ENCODE measurements around the gene PCYT2. TPM values are rescaled to one million over a fixed set of nuclear protein-coding genes. Genes with fewer than 3 reads are reported as not detected.

Gene PCYT2
- total RNA-seq, 1 experiment from 2014 or later, result 31.4 TPM

- TF ChIP-seq E2F4 (CRISPR knock-in tag; IDR thresholded peaks at IDR 0.05; ENCODE audit: borderline replicate concordance, low read depth), result no peak
These were observed 6.4 kb downstream of the PCYT2 start (continued) for GRCh38 chr17:81904600-81905423.

- POLR2A ChIA-PET, result no interaction called here
- CTCF ChIA-PET, result interaction anchor here (1.3 kb wide), 1 partner anchor 34 kb away, joined by 5 read pairs; no protein-coding TSS in a partner anchor
- Mint-ChIP-seq H3K4me3 (no peak overlapping the region), H3K9me3 (no peaks in the 10 kb centered on the region), H3K27ac (no peak overlapping the region), H3K36me3 (peaks cover 7% of the 10 kb centered on the region; the same call in 1 of the 2 replicates), H3K4me1 (no peaks in the 10 kb centered on the region), H3K27me3 (ENCODE audit: low read depth) (peaks cover 13% of the 10 kb centered on the region)
- no peak for TF ChIP-seq NFE2L1 (CRISPR knock-in tag; IDR thresholded peaks at IDR 0.05)
- ATAC-seq (no peak), DNase-seq (ENCODE audit: low spot score) (no peak)
These were observed 7.2 kb downstream of the PCYT2 start for GRCh38 chr17:81903896-81904599.

GRCh38 chr17:81903415-81903831 lies 7.8 kb downstream of the PCYT2 start:
- peaks cover 13% of the 10 kb centered on the region for H3K27me3 Mint-ChIP-seq (ENCODE audit: low read depth)
- no peak overlapping the region for H3K27ac Mint-ChIP-seq
- ChIA-PET POLR2A (no interaction called here), CTCF (interaction anchor here (0.8 to 1.3 kb wide), 2 partner anchors 11 to 34 kb away, joined by 3 to 5 read pairs; no protein-coding TSS in a partner anchor)
- ATAC-seq (no peak), DNase-seq (ENCODE audit: low spot score) (no peak)
- no peaks in the 10 kb centered on the region for H3K9me3 Mint-ChIP-seq
- TF ChIP-seq GABPB1 (CRISPR knock-in tag; IDR thresholded peaks at IDR 0.05) (0 out of 2 replicates have a peak, but pooled peaks have one; percentile 2), ATF6 (CRISPR knock-in tag; IDR thresholded peaks at IDR 0.05) (no peak), JAZF1 (CRISPR knock-in tag; IDR thresholded peaks at IDR 0.05) (no peak), CBFB (CRISPR knock-in tag; IDR thresholded peaks at IDR 0.05; ENCODE audit: low read depth) (no peak)
- no peaks in the 10 kb centered on the region for H3K4me1 Mint-ChIP-seq
- peaks cover 8% of the 10 kb centered on the region; the same call in 1 of the 2 replicates for H3K36me3 Mint-ChIP-seq
- H3K4me3 Mint-ChIP-seq, result no peak overlapping the region

GRCh38 chr17:81902653-81903414 lies 8.4 kb downstream of the PCYT2 start:
- Mint-ChIP-seq H3K27me3 (ENCODE audit: low read depth) (peaks cover 13% of the 10 kb centered on the region), H3K4me1 (no peaks in the 10 kb centered on the region), H3K27ac (no peak overlapping the region), H3K36me3 (peaks cover 14% of the 10 kb centered on the region), H3K9me3 (no peaks in the 10 kb centered on the region), H3K4me3 (peak overlapping the region; percentile 48)
- ATAC-seq (peak; percentile 44), DNase-seq (ENCODE audit: low spot score) (peak; percentile 54)
- ChIA-PET CTCF (interaction anchor here (0.6 to 1.8 kb wide), 5 partner anchors 11 to 117 kb away, joined by 3 to 5 read pairs (median 3); no protein-coding TSS in a partner anchor), POLR2A (interaction anchor here (1.5 kb wide), 1 partner anchor 33 kb away, joined by 4 read pairs; no protein-coding TSS in a partner anchor)
- TF ChIP-seq ZNF281 (CRISPR knock-in tag; IDR thresholded peaks at IDR 0.05) (0 out of 2 replicates have a peak, but pooled peaks have one; percentile 18), GABPB1 (CRISPR knock-in tag; IDR thresholded peaks at IDR 0.05) (peak; percentile 13; the same call in 1 of the 2 replicates), IRF1 (CRISPR knock-in tag; IDR thresholded peaks at IDR 0.05) (no peak), GRHL2 (CRISPR knock-in tag; IDR thresholded peaks at IDR 0.05; ENCODE audit: insufficient replicate concordance, severe bottlenecking) (no peak), ZBTB43 (CRISPR knock-in tag; IDR thresholded peaks at IDR 0.05) (0 out of 2 replicates have a peak, but pooled peaks have one; percentile 20), HMGXB4 (CRISPR knock-in tag; IDR thresholded peaks at IDR 0.05) (peak; percentile 5; the same call in 1 of the 2 replicates)
